ENCODE measurements around the gene TTC16. TPM values are rescaled to one million over a fixed set of nuclear protein-coding genes. Genes with fewer than 3 reads are reported as not detected.

The TTC16 gene
- total RNA-seq, 1 experiment from 2014 or later = not detected

- Histone ChIP-seq H2AK5ac (ENCODE audit: insufficient read length, low read length) (no peak overlapping the region), H3K79me2 (ENCODE audit: insufficient read depth, low read length) (no peaks in the 10 kb centered on the region), H2BK20ac (ENCODE audit: low read depth, low read length, poor library complexity, severe bottlenecking) (no peak overlapping the region), H3K23me2 (ENCODE audit: insufficient read length, low read depth, low read length, poor library complexity, severe bottlenecking) (no peaks in the 10 kb centered on the region), H2AFZ (ENCODE audit: low read length) (no peak overlapping the region), H4K91ac (ENCODE audit: insufficient read length, low read depth, low read length) (no peak overlapping the region), H3K14ac (ENCODE audit: insufficient read depth, low read length) (peak overlapping the region; percentile 13; the same call in 1 of the 2 replicates), H4K8ac (replicated peaks; ENCODE audit: insufficient read length, low read depth, low read length) (no peak overlapping the region), H3K4me2 (ENCODE audit: insufficient read depth, insufficient read length, low read length) (no peak overlapping the region), H3K4ac (ENCODE audit: low read depth, low read length) (no peak overlapping the region; the same call in 1 of the 2 replicates), H2BK120ac (ENCODE audit: low read depth, low read length, poor library complexity, severe bottlenecking) (no peak overlapping the region), H3K9ac (ENCODE audit: extremely low read depth, insufficient read length, low read length) (no peak overlapping the region), H3K9me3 (ENCODE audit: control insufficient read depth, low read depth, low read length) (no peaks in the 10 kb centered on the region), H4K20me1 (ENCODE audit: control insufficient read depth, insufficient read depth, insufficient read length) (no peaks in the 10 kb centered on the region), H3K27ac (ENCODE audit: insufficient read length, low read depth, low read length) (no peak overlapping the region), H2BK5ac (ENCODE audit: insufficient read length, low read length) (no peak overlapping the region), H2BK15ac (ENCODE audit: low read depth, low read length) (peak overlapping the region; percentile 33; the same call in 1 of the 2 replicates), H3K23ac (ENCODE audit: insufficient read length, low read depth, low read length) (no peak overlapping the region), H2BK12ac (ENCODE audit: insufficient read length, low read depth, low read length) (no peak overlapping the region), H3K18ac (ENCODE audit: insufficient read length, low read depth, low read length) (peak overlapping the region; percentile 23), H3T11ph (ENCODE audit: low read length) (no peak overlapping the region), H3K4me1 (ENCODE audit: insufficient read depth, low read length) (no peaks in the 10 kb centered on the region), H3K79me1 (ENCODE audit: insufficient read depth, low read depth, low read length, poor library complexity, severe bottlenecking) (no peaks in the 10 kb centered on the region), H3K56ac (ENCODE audit: insufficient read length, low read depth, low read length) (no peak overlapping the region), H4K5ac (ENCODE audit: insufficient read length, low read depth, low read length) (no peak overlapping the region), H3K27me3 (ENCODE audit: insufficient read depth, low read length) (no peaks in the 10 kb centered on the region)
- TF ChIP-seq CTCF (conservative IDR thresholded peaks at IDR 0.05) = no peak
- peaks cover 7% of the 10 kb centered on the region for H3K27me3 Mint-ChIP-seq (ENCODE audit: low read depth)
- WGBS (ENCODE audit: extremely low coverage, insufficient read length, low lambda C conversion rate) = no CpG with 5 or more reads among the region's 12 CpGs
- no peak overlapping the region for H3K4me3 Mint-ChIP-seq
- H3K9me3 Mint-ChIP-seq = peaks cover 0 to 2% of the 10 kb centered on the region in 2 experiments; a peak in 1 of 5 replicates
- DNase-seq = no peak
- H3K4me1 Mint-ChIP-seq = peaks cover 6 to 22% of the 10 kb centered on the region in 2 experiments
- no peak overlapping the region; a peak in 1 of 7 replicates for H3K27ac Mint-ChIP-seq
- H3K36me3 Mint-ChIP-seq (ENCODE audit: insufficient read depth in 1 of 3, low read depth in 3 of 3) = no peaks in the 10 kb centered on the region
Measured at GRCh38 chr9:127705577-127706379, 10.1 kb upstream of the TTC16 start.
